GM12874 (cell line): ENCODE data around the gene SEMA4D.

Experiments used
- CTCF ChIP-seq: IDR thresholded peaks from 2 replicates; pipeline ENCODE4 v1.5.1; 2011; ENCODE audit warnings: low read depth, mild to moderate bottlenecking, control low read depth, low read length, moderate library complexity; ENCODE audit not compliant: insufficient read depth

Gene SEMA4D

GRCh38 chr9:89493181-89493580 is 4.7 kb downstream of the SEMA4D start:
- no peak for TF ChIP-seq CTCF

GRCh38 chr9:89492586-89492985 is 5.3 kb downstream of the SEMA4D start:
- no peak for TF ChIP-seq CTCF

- TF ChIP-seq CTCF, result no peak
These were observed 6.2 kb downstream of the SEMA4D start for GRCh38 chr9:89491694-89492093.

GRCh38 chr9:89489548-89490530 is 8.1 kb downstream of the SEMA4D start:
- TF ChIP-seq CTCF, result no peak

GRCh38 chr9:89488936-89489335 is 9.0 kb downstream of the SEMA4D start:
- TF ChIP-seq CTCF, result no peak

GRCh38 chr9:89488131-89488530 is 9.8 kb downstream of the SEMA4D start:
- no peak for TF ChIP-seq CTCF

GRCh38 chr9:89486681-89487080 is 11.2 kb downstream of the SEMA4D start:
- no peak for TF ChIP-seq CTCF
